ENCODE measurements around the gene FEM1B. TPM values are rescaled to one million over a fixed set of nuclear protein-coding genes. Genes with fewer than 3 reads are reported as not detected.
A peak's percentile ranks its signal among the peaks of the same experiment; 100 is the strongest.
"Not testable (repeated sequence)": the region's sequence is repeated elsewhere in the genome, so short reads cannot be mapped to it uniquely, and the experiment has no call there.

The FEM1B gene
- total and polyA plus RNA-seq, 4 experiments from 2014 or later: 19.0 to 49.1 (median 38.5) TPM

GRCh38 chr15:68231102-68231818 lies 46.3 kb upstream of the FEM1B start:
- H3K27ac Mint-ChIP-seq: peak overlapping the region in 3 of 7 donors; percentile 28 to 89 (median 78)
- peak overlapping the region in 7 of 8 donors; percentile 27 to 78 (median 67) for H3K4me3 Mint-ChIP-seq
- peaks cover 0 to under 1% of the 10 kb centered on the region in 2 donors for H3K27me3 Mint-ChIP-seq
- Histone ChIP-seq H3K36me3 (ENCODE audit: insufficient read depth, low read length) (no peaks in the 10 kb centered on the region), H3K4me3 (ENCODE audit: low read length in 2 of 2) (no peak overlapping the region), H3K27me3 (ENCODE audit: insufficient read depth, low read length) (no peaks in the 10 kb centered on the region), H3K27ac (ENCODE audit: low read depth, low read length) (no peak overlapping the region), H3K4me1 (ENCODE audit: insufficient read depth, low read length) (peaks cover 20% of the 10 kb centered on the region), H3K9me3 (ENCODE audit: control insufficient read depth in 1 of 2, low read length in 2 of 2) (no peaks in the 10 kb centered on the region)
- intact Hi-C loops (cut with micrococcal nuclease): no loop called here
- H3K36me3 Mint-ChIP-seq: peaks cover 0 to 3% of the 10 kb centered on the region in 2 donors
- DNase-seq: no peak
- POLR2A ChIA-PET (ENCODE audit: partially characterized antibody): interaction anchor here (3.0 to 4.8 kb wide), 2 partner anchors 46 to 177 kb away, joined by 14 to 42 read pairs; partner anchors contain the start of genes FEM1B and PIAS1
- no peaks in the 10 kb centered on the region for H3K9me3 Mint-ChIP-seq
- peaks cover 17 to 26% (median 21%) of the 10 kb centered on the region in 4 donors for H3K4me1 Mint-ChIP-seq
- CTCF ChIA-PET (ENCODE audit: partially characterized antibody): interaction anchor here (0.8 to 1.4 kb wide), 2 partner anchors 21 to 24 kb away, joined by 3 to 4 read pairs; no protein-coding TSS in a partner anchor

GRCh38 chr15:68232449-68232848 lies 45.1 kb upstream of the FEM1B start:
- H3K27ac ChIP-seq (ENCODE audit: low read depth, low read length): no peak overlapping the region
- H3K27me3 ChIP-seq (ENCODE audit: insufficient read depth, low read length): no peaks in the 10 kb centered on the region
- Mint-ChIP-seq H3K9me3 (no peaks in the 10 kb centered on the region), H3K27me3 (peaks cover 0 to 1% of the 10 kb centered on the region in 2 donors), H3K4me3 (no peak overlapping the region), H3K36me3 (peaks cover 0 to 3% of the 10 kb centered on the region in 2 donors), H3K4me1 (peaks cover 17 to 22% (median 20%) of the 10 kb centered on the region in 4 donors), H3K27ac (no peak overlapping the region)
- POLR2A ChIA-PET (ENCODE audit: partially characterized antibody): no interaction called here
- H3K4me3 ChIP-seq (ENCODE audit: low read length in 2 of 2): no peak overlapping the region
- H3K4me1 ChIP-seq (ENCODE audit: insufficient read depth, low read length): peaks cover 20% of the 10 kb centered on the region
- intact Hi-C loops (cut with micrococcal nuclease): no loop called here
- no peaks in the 10 kb centered on the region for H3K9me3 ChIP-seq (ENCODE audit: control insufficient read depth in 1 of 2, low read length in 2 of 2)
- no peak for DNase-seq
- H3K36me3 ChIP-seq (ENCODE audit: insufficient read depth, low read length): no peaks in the 10 kb centered on the region
- CTCF ChIA-PET (ENCODE audit: partially characterized antibody): interaction anchor here (1.4 kb wide), 1 partner anchor 20 kb away, joined by 4 read pairs; no protein-coding TSS in a partner anchor

GRCh38 chr15:68232937-68233336 lies 44.6 kb upstream of the FEM1B start:
- H3K27ac ChIP-seq (ENCODE audit: low read depth, low read length): no peak overlapping the region
- H3K27ac Mint-ChIP-seq: no peak overlapping the region
- intact Hi-C loops (cut with micrococcal nuclease): no loop called here
- no peaks in the 10 kb centered on the region for H3K27me3 ChIP-seq (ENCODE audit: insufficient read depth, low read length)
- H3K36me3 Mint-ChIP-seq: peaks cover 0 to 3% of the 10 kb centered on the region in 2 donors
- H3K9me3 ChIP-seq (ENCODE audit: control insufficient read depth in 1 of 2, low read length in 2 of 2): no peaks in the 10 kb centered on the region
- H3K4me1 Mint-ChIP-seq: peaks cover 14 to 17% (median 17%) of the 10 kb centered on the region in 4 donors
- H3K27me3 Mint-ChIP-seq: peaks cover 0 to 1% of the 10 kb centered on the region in 2 donors
- CTCF ChIA-PET (ENCODE audit: partially characterized antibody): no interaction called here
- DNase-seq: no peak
- H3K4me1 ChIP-seq (ENCODE audit: insufficient read depth, low read length): peaks cover 17% of the 10 kb centered on the region
- peak overlapping the region in 1 of 8 donors; percentile 35 for H3K4me3 Mint-ChIP-seq
- no peaks in the 10 kb centered on the region for H3K36me3 ChIP-seq (ENCODE audit: insufficient read depth, low read length)
- H3K9me3 Mint-ChIP-seq: no peaks in the 10 kb centered on the region
- POLR2A ChIA-PET (ENCODE audit: partially characterized antibody): no interaction called here
- H3K4me3 ChIP-seq (ENCODE audit: low read length in 2 of 2): no peak overlapping the region

GRCh38 chr15:68234060-68234459 lies 43.5 kb upstream of the FEM1B start:
- H3K27me3 Mint-ChIP-seq: peaks cover 0 to 1% of the 10 kb centered on the region in 2 donors
- Histone ChIP-seq H3K4me1 (ENCODE audit: insufficient read depth, low read length) (peaks cover 8% of the 10 kb centered on the region), H3K36me3 (ENCODE audit: insufficient read depth, low read length) (no peaks in the 10 kb centered on the region), H3K9me3 (ENCODE audit: control insufficient read depth in 1 of 2, low read length in 2 of 2) (no peaks in the 10 kb centered on the region), H3K4me3 (ENCODE audit: low read length in 2 of 2) (no peak overlapping the region), H3K27ac (ENCODE audit: low read depth, low read length) (no peak overlapping the region), H3K27me3 (ENCODE audit: insufficient read depth, low read length) (no peaks in the 10 kb centered on the region)
- H3K36me3 Mint-ChIP-seq: peaks cover 0 to 3% of the 10 kb centered on the region in 2 donors
- H3K4me3 Mint-ChIP-seq: no peak overlapping the region
- no peaks in the 10 kb centered on the region for H3K9me3 Mint-ChIP-seq
- peaks cover 6 to 9% (median 7%) of the 10 kb centered on the region in 4 donors for H3K4me1 Mint-ChIP-seq
- ChIA-PET POLR2A (ENCODE audit: partially characterized antibody) (no interaction called here), CTCF (ENCODE audit: partially characterized antibody) (no interaction called here)
- intact Hi-C loops (cut with micrococcal nuclease): no loop called here
- no peak for DNase-seq
- H3K27ac Mint-ChIP-seq: no peak overlapping the region

GRCh38 chr15:68234520-68234919 lies 43.0 kb upstream of the FEM1B start:
- H3K4me3 ChIP-seq (ENCODE audit: low read length in 2 of 2); H3K36me3 ChIP-seq (ENCODE audit: insufficient read depth, low read length); H3K27me3 ChIP-seq (ENCODE audit: insufficient read depth, low read length); H3K9me3 ChIP-seq (ENCODE audit: control insufficient read depth in 1 of 2, low read length in 2 of 2); H3K27ac ChIP-seq (ENCODE audit: low read depth, low read length); H3K27me3 Mint-ChIP-seq; H3K4me1 ChIP-seq (ENCODE audit: insufficient read depth, low read length); H3K36me3 Mint-ChIP-seq; POLR2A ChIA-PET (ENCODE audit: partially characterized antibody); CTCF ChIA-PET (ENCODE audit: partially characterized antibody); DNase-seq; intact Hi-C loops (cut with micrococcal nuclease); H3K27ac Mint-ChIP-seq; H3K4me1 Mint-ChIP-seq; H3K9me3 Mint-ChIP-seq: not testable (repeated sequence)
- H3K4me3 Mint-ChIP-seq: peak overlapping the region in 1 of 8 donors; percentile 20

- Histone ChIP-seq H3K36me3 (ENCODE audit: insufficient read depth, low read length) (no peaks in the 10 kb centered on the region), H3K9me3 (ENCODE audit: control insufficient read depth in 1 of 2, low read length in 2 of 2) (no peaks in the 10 kb centered on the region), H3K27me3 (ENCODE audit: insufficient read depth, low read length) (no peaks in the 10 kb centered on the region), H3K4me3 (ENCODE audit: low read length in 2 of 2) (no peak overlapping the region), H3K27ac (ENCODE audit: low read depth, low read length) (no peak overlapping the region), H3K4me1 (ENCODE audit: insufficient read depth, low read length) (peaks cover 6% of the 10 kb centered on the region)
- Mint-ChIP-seq H3K4me3 (no peak overlapping the region), H3K27me3 (peaks cover 0 to 1% of the 10 kb centered on the region in 2 donors), H3K27ac (no peak overlapping the region), H3K4me1 (peaks cover 3 to 7% (median 4%) of the 10 kb centered on the region in 4 donors), H3K9me3 (no peaks in the 10 kb centered on the region), H3K36me3 (no peaks in the 10 kb centered on the region)
- intact Hi-C loops (cut with micrococcal nuclease): no loop called here
- CTCF ChIA-PET (ENCODE audit: partially characterized antibody): no interaction called here
- DNase-seq: no peak
- POLR2A ChIA-PET (ENCODE audit: partially characterized antibody): no interaction called here
Measured at GRCh38 chr15:68235022-68235421, 42.5 kb upstream of the FEM1B start.

GRCh38 chr15:68239025-68239424 lies 38.5 kb upstream of the FEM1B start:
- H3K27me3 ChIP-seq (ENCODE audit: insufficient read depth, low read length): no peaks in the 10 kb centered on the region
- no peak overlapping the region for H3K27ac ChIP-seq (ENCODE audit: low read depth, low read length)
- H3K36me3 ChIP-seq (ENCODE audit: insufficient read depth, low read length): no peaks in the 10 kb centered on the region
- ChIA-PET CTCF (ENCODE audit: partially characterized antibody) (no interaction called here), POLR2A (ENCODE audit: partially characterized antibody) (no interaction called here)
- peaks cover 5 to 8% of the 10 kb centered on the region in 2 donors for H3K36me3 Mint-ChIP-seq
- intact Hi-C loops (cut with micrococcal nuclease): no loop called here
- H3K27me3 Mint-ChIP-seq: peaks cover 0 to 3% of the 10 kb centered on the region in 2 donors
- H3K9me3 ChIP-seq (ENCODE audit: control insufficient read depth in 1 of 2, low read length in 2 of 2): no peaks in the 10 kb centered on the region
- no peak overlapping the region for H3K27ac Mint-ChIP-seq
- H3K9me3 Mint-ChIP-seq: peaks cover 0 to 28% (median 14%) of the 10 kb centered on the region in 8 donors
- H3K4me3 Mint-ChIP-seq: no peak overlapping the region
- DNase-seq: no peak
- H3K4me1 ChIP-seq (ENCODE audit: insufficient read depth, low read length): no peaks in the 10 kb centered on the region
- H3K4me1 Mint-ChIP-seq: no peaks in the 10 kb centered on the region
- H3K4me3 ChIP-seq (ENCODE audit: low read length in 2 of 2): no peak overlapping the region
